Esophagus muscularis mucosa (tissue), 4 donors: ENCODE results near the gene ZNF185. TPM values are rescaled to one million over a fixed set of nuclear protein-coding genes. Genes with fewer than 3 reads are reported as not detected.
"Not testable (repeated sequence)": the region's sequence is repeated elsewhere in the genome, so short reads cannot be mapped to it uniquely, and the experiment has no call there.

ENCODE experiments used
- DNase-seq: peaks from one replicate; pipeline ENCODE4 v3.0.0-alpha.2; 2017; ENCODE audit errors: extremely low spot score
- H3K27ac ChIP-seq, 4 donors: fragments of 200-600 bp; sonication (generic); replicated peaks in 1 of 4; 1 replicate in 3 of 4; 2 replicates in 1 of 4; pipeline ENCODE4 v1.5.1; 2016 to 2019; ENCODE audit warnings: mild to moderate bottlenecking in 1 of 4
- H3K27me3 ChIP-seq, 4 donors: fragments of 200-600 bp; sonication (generic); one replicate each; pipeline versions ENCODE4 v1.5.1 to v1.6.0; 2016 to 2019
- H3K36me3 ChIP-seq, 4 donors: fragments of 200-600 bp; sonication (generic); one replicate each; pipeline ENCODE4 v1.5.1; 2016 to 2019
- H3K4me1 ChIP-seq, 4 donors: fragments of 200-600 bp; sonication (generic); one replicate each; pipeline ENCODE4 v1.5.1; 2016 to 2019
- H3K4me3 ChIP-seq, 4 donors: fragments of 200-600 bp; sonication (generic); 1 replicate in 2 of 4; 2 replicates in 2 of 4; pipeline ENCODE4 v1.5.1; 2016 to 2019; ENCODE audit warnings: mild to moderate bottlenecking in 4 of 4, moderate library complexity in 1 of 4
- H3K9me3 ChIP-seq, 4 donors: fragments of 200-600 bp; sonication (generic); 1 replicate in 3 of 4; 2 replicates in 1 of 4; pipeline ENCODE4 v1.5.1; 2016 to 2019
- EP300 ChIP-seq: sonication (generic); formaldehyde crosslinking; IDR thresholded peaks from one replicate; pipeline ENCODE4 v1.6.1; 2017; ENCODE audit warnings: antibody characterized with exemption
- POLR2A ChIP-seq: fragments of 450-650 bp; IDR thresholded peaks from one replicate; pipeline ENCODE4 v1.6.1; 2017; ENCODE audit warnings: antibody characterized with exemption, moderate library complexity, mild to moderate bottlenecking, low read depth
- POLR2AphosphoS5 ChIP-seq, 2 donors: sonication (generic); formaldehyde crosslinking; IDR thresholded peaks; one replicate each; pipeline ENCODE4 v1.6.1; 2017; ENCODE audit warnings: antibody characterized with exemption in 2 of 2
- WGBS: methylation state at CpG from one replicate; pipeline ENCODE4 v1.1.5; 2018; 5-methylcytosine and 5-hydroxymethylcytosine counted together
- intact Hi-C: fragments of 100-400 bp; cut with DNase I; formaldehyde crosslinking; loops from one replicate; pipeline ENCODE4 v1.15.1; 2023
- total RNA-seq, 4 donors: library from RNA; depleted of rRNA; stranded (reverse); fragments of >200 nt; gene quantifications; one replicate each; pipeline versions ENCODE4 v1.1.0 to v1.2.1, GENCODE V29; 2016
- TF ChIP-seq, protein P1 (sequence below), 3 experiments: fragments of 200-600 bp in 2 of 3; fragments of 450-650 bp in 1 of 3; sonication (generic) in 2 of 3; IDR thresholded peaks; one replicate each; pipeline ENCODE4 v1.5.1; 2017 to 2019; ENCODE audit warnings: antibody characterized with exemption in 3 of 3, mild to moderate bottlenecking in 2 of 3, moderate library complexity in 1 of 3

Gene ZNF185
- total RNA-seq, 4 donors from 2014 or later: 2.5 to 3.7 (median 3.0) TPM

DNA sequence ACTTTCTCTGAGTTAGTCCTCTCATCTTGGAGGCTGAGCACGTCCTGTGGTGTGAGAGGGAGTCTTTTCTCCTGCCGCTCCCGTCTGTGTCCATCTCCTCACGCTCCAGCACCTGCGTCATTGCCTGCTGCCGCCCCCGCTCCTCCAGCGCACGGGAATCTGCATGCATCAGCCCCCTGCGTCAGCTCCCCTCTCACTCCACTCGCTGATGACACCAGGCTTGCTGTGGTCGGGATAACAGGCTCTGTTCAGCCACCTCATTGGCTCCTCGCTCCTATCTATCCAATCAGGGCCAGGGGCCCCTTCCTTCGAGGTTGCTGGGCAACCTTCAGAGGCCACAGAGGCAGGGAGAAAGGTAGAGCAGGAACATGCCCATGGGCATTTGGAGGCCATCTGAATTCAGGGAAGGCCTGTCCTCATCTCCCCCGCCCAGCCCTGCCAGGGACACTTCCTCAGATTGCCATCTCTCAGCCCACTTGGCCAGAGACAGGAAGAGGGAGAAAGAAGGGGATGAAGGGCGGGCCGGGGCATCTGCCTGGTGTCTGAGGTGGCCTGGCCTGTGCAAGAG, 9.3 kb downstream of the ZNF185 start:
- Histone ChIP-seq H3K27ac (no peak overlapping the region), H3K9me3 (no peaks in the 10 kb centered on the region), H3K4me1 (peaks cover 0 to 4% (median 2%) of the 10 kb centered on the region in 4 donors), H3K36me3 (no peaks in the 10 kb centered on the region), H3K27me3 (peaks cover 0 to 3% (median 0%) of the 10 kb centered on the region in 4 donors), H3K4me3 (no peak overlapping the region)
- 46% methylated on average over 15 of the region's 17 CpGs for WGBS
- intact Hi-C loops: no loop called here
- no peak for DNase-seq
- TF ChIP-seq, protein P1, sequence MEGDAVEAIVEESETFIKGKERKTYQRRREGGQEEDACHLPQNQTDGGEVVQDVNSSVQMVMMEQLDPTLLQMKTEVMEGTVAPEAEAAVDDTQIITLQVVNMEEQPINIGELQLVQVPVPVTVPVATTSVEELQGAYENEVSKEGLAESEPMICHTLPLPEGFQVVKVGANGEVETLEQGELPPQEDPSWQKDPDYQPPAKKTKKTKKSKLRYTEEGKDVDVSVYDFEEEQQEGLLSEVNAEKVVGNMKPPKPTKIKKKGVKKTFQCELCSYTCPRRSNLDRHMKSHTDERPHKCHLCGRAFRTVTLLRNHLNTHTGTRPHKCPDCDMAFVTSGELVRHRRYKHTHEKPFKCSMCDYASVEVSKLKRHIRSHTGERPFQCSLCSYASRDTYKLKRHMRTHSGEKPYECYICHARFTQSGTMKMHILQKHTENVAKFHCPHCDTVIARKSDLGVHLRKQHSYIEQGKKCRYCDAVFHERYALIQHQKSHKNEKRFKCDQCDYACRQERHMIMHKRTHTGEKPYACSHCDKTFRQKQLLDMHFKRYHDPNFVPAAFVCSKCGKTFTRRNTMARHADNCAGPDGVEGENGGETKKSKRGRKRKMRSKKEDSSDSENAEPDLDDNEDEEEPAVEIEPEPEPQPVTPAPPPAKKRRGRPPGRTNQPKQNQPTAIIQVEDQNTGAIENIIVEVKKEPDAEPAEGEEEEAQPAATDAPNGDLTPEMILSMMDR (IDR thresholded peaks at IDR 0.05): no peak
- TF ChIP-seq POLR2AphosphoS5 (IDR thresholded peaks at IDR 0.05): no peak
- no peak for TF ChIP-seq EP300
- no peak for TF ChIP-seq POLR2A

DNA sequence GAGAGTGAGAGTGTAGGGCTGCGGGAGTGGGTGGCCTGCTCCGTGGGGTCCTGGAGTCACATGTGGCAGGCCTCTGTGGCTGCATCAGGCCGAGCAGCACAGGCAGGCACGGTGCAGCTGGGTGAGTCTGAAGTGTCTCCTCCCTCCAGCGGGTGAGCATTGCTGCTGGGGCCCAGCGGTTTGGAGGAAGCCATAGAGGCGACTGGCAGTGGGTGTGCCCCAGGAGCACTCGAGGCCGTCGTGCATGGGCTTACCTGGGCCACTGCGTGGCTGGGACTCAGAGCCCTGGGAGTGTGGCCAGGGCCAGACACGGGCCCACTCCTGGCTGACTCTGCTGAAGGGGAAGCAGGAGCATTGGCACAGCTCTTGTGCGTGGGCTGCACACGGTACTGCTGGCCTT, 10.6 kb downstream of the ZNF185 start:
- no peak for TF ChIP-seq EP300
- TF ChIP-seq, protein P1 (IDR thresholded peaks at IDR 0.05): no peak
- TF ChIP-seq POLR2A: no peak
- TF ChIP-seq POLR2AphosphoS5 (IDR thresholded peaks at IDR 0.05): no peak
- no peak overlapping the region for H3K4me3 ChIP-seq
- intact Hi-C loops: no loop called here
- H3K36me3 ChIP-seq: no peaks in the 10 kb centered on the region
- no peak overlapping the region for H3K27ac ChIP-seq
- H3K27me3 ChIP-seq: peaks cover 0 to 2% (median 0%) of the 10 kb centered on the region in 4 donors
- WGBS: 83% methylated on average over 11 of the region's 14 CpGs
- no peak for DNase-seq
- H3K9me3 ChIP-seq: no peaks in the 10 kb centered on the region
- peaks cover 0 to 4% (median 2%) of the 10 kb centered on the region in 4 donors for H3K4me1 ChIP-seq

DNA sequence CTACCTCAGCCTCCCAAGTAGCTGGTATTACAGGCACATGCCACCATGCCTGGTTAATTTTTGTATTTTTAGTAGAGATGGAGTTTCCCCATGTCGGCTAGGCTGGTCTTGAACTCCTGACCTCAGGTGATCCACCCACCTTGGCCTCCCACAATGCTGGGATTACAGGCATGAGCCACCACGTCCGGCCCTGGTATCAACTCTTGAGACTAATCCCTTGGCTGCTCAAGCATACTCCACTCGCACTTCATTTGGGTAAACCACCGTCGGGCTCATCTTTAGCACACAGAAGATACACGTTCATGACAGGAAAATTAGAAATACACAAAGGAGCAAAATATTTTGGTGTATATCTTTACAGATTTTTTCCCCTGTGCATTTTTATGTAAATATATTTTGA, 12.2 kb downstream of the ZNF185 start:
- H3K9me3 ChIP-seq, DNase-seq, H3K27me3 ChIP-seq, H3K27ac ChIP-seq, intact Hi-C loops, H3K4me3 ChIP-seq, H3K36me3 ChIP-seq, H3K4me1 ChIP-seq: not testable (repeated sequence)
- WGBS: 88% methylated on average over 7 of the region's 7 CpGs

DNA sequence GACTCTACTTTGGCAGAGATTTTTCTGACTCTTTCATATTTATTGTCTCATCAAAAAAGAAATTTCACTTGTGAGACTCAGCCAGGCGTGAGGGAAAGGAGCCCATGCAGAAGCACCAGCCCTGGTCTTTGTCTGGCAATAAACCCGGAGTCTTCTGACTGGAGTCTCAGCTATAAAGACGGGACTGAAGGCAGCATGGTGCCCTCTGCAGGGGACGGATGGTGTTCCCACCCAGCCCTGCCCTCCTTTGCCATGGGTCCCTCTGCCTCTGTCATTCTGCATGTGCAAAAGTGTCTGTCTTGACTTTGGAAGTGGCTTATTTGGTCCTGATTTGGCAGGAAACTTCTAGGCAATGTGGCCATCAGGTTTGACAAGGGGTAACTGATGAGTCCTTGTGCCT, 14.2 kb downstream of the ZNF185 start:
- H3K4me3 ChIP-seq: no peak overlapping the region
- no peak overlapping the region for H3K27ac ChIP-seq
- intact Hi-C loops: no loop called here
- H3K27me3 ChIP-seq: no peaks in the 10 kb centered on the region
- TF ChIP-seq POLR2AphosphoS5 (IDR thresholded peaks at IDR 0.05): no peak
- TF ChIP-seq, protein P1 (IDR thresholded peaks at IDR 0.05): no peak
- no peak for TF ChIP-seq EP300
- no peak for TF ChIP-seq POLR2A
- H3K4me1 ChIP-seq: no peaks in the 10 kb centered on the region
- H3K36me3 ChIP-seq: no peaks in the 10 kb centered on the region
- 59% methylated on average over 4 of the region's 4 CpGs for WGBS
- DNase-seq: no peak
- H3K9me3 ChIP-seq: no peaks in the 10 kb centered on the region

GRCh38 chrX:152912641-152913040, 14.8 kb downstream of the ZNF185 start:
- intact Hi-C loops: no loop called here
- H3K9me3 ChIP-seq: no peaks in the 10 kb centered on the region
- WGBS: 71% methylated on average over 7 of the region's 7 CpGs
- H3K36me3 ChIP-seq: no peaks in the 10 kb centered on the region
- H3K27me3 ChIP-seq: no peaks in the 10 kb centered on the region
- H3K4me1 ChIP-seq: no peaks in the 10 kb centered on the region
- H3K4me3 ChIP-seq: no peak overlapping the region
- no peak for DNase-seq
- no peak overlapping the region for H3K27ac ChIP-seq
- TF ChIP-seq POLR2AphosphoS5 (IDR thresholded peaks at IDR 0.05) (no peak), EP300 (no peak), POLR2A (no peak)
- TF ChIP-seq, protein P1 (IDR thresholded peaks at IDR 0.05): no peak
